NT2/D1 (cell line): Measurements from ENCODE around the gene GPR83.

ENCODE experiments used
- SUZ12 ChIP-seq: IDR thresholded peaks from 2 replicates; pipeline ENCODE4 v1.6.1; 2011; ENCODE audit not compliant: insufficient read length, insufficient read depth; ENCODE audit errors: extremely low read depth
- YY1 ChIP-seq: IDR thresholded peaks from 2 replicates; pipeline ENCODE4 v1.6.1; 2011; ENCODE audit not compliant: insufficient read length, insufficient read depth
- ZNF274 ChIP-seq: IDR thresholded peaks from 2 replicates; pipeline ENCODE4 v1.6.1; 2011; ENCODE audit warnings: mild to moderate bottlenecking, low read depth, low read length

- TF ChIP-seq YY1 (no peak), ZNF274 (no peak), SUZ12 (no peak)
Measured at GRCh38 chr11:94400050-94400449, 1.2 kb downstream of the GPR83 start.
